Coronary artery (tissue), 2 donors: ENCODE results near the gene CRYL1.

Experiments used
- DNase-seq: peaks from one replicate; pipeline ENCODE4 v3.0.0-alpha.2; 2017; ENCODE audit warnings: low spot score
- H3K27ac ChIP-seq, 2 donors: fragments of 200-600 bp; sonication (generic); one replicate each; pipeline ENCODE4 v1.5.1; 2016 to 2019
- H3K4me3 ChIP-seq: fragments of 200-600 bp; sonication (generic); 2 replicates; pipeline ENCODE4 v1.5.1; 2016; ENCODE audit warnings: mild to moderate bottlenecking, moderate library complexity
- TF ChIP-seq, protein P1 (sequence below): fragments of 200-600 bp; sonication (generic); IDR thresholded peaks from one replicate; pipeline ENCODE4 v1.5.1; 2019; ENCODE audit warnings: antibody characterized with exemption

The CRYL1 gene

DNA sequence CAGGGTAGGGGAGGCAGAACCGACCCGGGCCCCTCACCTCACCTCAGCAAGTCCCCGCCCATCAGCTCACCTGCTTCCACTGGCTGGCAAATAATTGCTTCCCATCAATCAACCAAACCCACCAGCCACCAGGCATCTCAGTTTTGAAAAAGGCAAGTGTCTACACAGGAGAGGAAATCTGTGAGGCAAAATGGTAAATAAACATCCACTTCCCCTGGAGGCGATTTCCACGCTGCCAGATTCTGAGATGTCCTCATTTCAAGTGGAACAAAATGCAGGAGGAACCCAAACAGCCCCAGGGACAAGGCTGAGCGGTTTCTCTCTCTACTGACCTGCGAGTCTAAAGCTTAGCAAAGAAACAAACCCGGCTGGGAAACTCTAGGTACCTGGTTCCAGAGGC lies 117.5 kb downstream of the CRYL1 start:
- Histone ChIP-seq H3K27ac (no peak overlapping the region), H3K4me3 (no peak overlapping the region)
- TF ChIP-seq, protein P1, sequence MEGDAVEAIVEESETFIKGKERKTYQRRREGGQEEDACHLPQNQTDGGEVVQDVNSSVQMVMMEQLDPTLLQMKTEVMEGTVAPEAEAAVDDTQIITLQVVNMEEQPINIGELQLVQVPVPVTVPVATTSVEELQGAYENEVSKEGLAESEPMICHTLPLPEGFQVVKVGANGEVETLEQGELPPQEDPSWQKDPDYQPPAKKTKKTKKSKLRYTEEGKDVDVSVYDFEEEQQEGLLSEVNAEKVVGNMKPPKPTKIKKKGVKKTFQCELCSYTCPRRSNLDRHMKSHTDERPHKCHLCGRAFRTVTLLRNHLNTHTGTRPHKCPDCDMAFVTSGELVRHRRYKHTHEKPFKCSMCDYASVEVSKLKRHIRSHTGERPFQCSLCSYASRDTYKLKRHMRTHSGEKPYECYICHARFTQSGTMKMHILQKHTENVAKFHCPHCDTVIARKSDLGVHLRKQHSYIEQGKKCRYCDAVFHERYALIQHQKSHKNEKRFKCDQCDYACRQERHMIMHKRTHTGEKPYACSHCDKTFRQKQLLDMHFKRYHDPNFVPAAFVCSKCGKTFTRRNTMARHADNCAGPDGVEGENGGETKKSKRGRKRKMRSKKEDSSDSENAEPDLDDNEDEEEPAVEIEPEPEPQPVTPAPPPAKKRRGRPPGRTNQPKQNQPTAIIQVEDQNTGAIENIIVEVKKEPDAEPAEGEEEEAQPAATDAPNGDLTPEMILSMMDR: no peak
- DNase-seq: peak; percentile 21

DNA sequence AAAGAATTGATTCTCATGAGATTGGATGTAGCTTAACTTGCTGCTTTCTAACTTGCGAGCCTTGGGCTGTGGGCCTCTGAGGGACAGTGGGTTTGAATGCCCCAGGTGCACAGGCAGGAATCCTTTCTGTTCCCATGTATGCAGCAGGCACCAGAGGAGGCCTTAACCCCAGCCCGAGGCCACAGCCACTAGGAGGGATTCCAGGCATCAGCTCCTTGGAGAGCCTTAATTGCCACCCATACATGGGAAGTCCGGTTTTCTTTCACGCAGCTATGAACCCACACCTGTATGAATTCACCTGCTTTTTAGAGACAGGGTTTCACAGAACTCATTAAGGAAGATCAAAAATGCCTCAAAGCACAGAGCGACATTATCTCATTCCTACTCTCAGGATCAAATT lies 117.9 kb downstream of the CRYL1 start:
- peak; percentile 31 for DNase-seq
- H3K27ac ChIP-seq: no peak overlapping the region
- no peak overlapping the region for H3K4me3 ChIP-seq
- TF ChIP-seq, protein P1: no peak

DNA sequence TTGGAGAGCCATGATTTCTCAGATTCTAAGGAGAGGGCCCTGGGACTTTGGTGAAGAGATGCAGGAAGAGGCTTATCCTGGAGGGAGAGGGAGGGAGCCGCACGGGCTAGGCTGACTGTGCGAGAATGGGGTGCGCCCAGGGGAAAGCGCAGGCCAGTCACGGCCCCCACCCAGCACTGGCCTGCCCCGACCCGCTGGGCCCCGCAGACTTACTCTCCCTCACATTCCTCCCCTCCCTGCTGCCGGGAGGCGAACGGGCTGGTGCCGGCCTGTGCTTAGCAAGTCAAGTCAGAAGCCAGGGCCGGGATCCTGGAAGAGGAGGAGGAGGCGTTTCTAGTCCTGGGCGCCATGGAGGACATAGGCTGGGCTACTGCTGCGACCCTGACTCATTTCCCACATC lies 120.0 kb downstream of the CRYL1 start:
- peak; percentile 46 for DNase-seq

DNA sequence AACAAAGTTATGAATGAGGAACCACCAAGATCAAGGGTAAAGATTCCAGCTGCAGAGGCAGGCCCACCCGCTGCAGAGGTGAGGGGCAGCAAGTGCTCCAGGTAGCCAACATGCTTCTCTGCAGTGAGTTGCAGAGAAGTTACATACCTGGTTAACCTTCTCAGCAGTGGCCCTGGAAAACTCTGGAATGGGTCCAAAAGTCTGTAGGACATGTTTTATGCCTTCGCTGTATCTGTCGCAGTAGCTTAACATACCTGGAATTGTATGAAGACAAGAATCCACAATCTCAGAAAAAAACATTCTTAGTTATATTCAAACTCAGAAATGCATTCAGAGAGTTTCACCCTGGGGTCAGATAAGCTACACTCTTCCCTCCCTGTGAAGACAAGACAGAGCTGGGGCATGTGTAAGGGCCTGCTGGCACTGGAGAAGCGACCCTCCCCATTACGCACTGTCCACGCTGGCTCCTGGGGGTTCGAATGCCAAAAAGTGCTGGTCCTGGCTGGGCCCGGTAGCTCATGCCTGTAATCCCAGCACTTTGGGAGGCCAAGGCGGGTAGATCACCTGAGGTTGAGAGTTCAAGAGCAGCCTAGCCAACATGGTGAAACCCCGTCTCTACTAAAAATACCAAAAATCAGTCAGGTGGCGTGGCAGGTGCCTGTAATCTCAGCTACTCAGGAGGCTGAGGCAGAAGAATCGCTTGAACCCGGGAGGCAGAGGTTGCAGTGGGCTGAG lies 121.0 kb downstream of the CRYL1 start:
- no peak overlapping the region for H3K27ac ChIP-seq
- peak; percentile 26 for DNase-seq
- TF ChIP-seq, protein P1: no peak
- no peak overlapping the region for H3K4me3 ChIP-seq

More for the DNA sequence above, 120.0 kb downstream of the CRYL1 start:
- Histone ChIP-seq H3K27ac (no peak overlapping the region), H3K4me3 (no peak overlapping the region)
- TF ChIP-seq, protein P1: no peak

DNA sequence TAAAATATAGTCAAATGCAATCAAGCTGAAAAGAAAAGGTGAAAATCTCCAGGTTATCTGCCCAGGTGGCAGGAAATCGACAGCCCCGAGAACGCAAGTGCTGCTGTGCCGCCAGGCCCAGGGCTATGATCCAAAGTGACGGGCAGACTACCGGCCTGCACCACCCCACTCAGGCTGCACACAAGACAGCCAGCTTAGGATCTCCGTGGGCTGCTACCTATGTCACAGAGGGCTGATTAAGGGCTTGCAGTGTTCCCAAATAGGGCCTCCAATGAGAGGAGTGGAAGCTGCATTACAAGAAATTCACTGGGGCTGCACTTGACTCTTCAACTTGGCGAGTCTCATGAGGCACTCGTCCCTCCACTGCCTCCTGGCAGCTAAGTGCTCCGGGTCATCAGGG lies 121.8 kb downstream of the CRYL1 start:
- TF ChIP-seq, protein P1: no peak
- Histone ChIP-seq H3K27ac (no peak overlapping the region), H3K4me3 (no peak overlapping the region)
- peak; percentile 24 for DNase-seq

DNA sequence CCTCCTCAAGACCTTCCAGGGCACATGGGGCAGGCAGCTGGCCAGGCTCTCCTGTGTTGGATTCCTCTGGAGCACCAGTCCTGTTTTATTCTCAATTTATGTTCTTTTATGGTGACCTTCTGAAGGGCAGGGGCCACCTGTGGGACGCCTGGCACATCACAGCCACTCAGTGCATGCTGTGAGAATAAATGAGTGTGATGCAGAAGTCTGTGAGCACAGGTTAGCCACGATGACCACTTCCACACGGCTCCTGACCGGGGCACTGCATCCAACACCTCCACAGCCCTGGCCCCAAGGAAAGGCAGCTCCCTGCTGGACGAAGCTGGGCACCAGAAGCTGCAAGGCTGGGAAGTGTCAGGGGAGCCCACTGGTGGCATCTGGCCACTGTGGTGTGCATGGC lies 122.8 kb downstream of the CRYL1 start:
- Histone ChIP-seq H3K4me3 (no peak overlapping the region), H3K27ac (no peak overlapping the region)
- TF ChIP-seq, protein P1: no peak
- peak; percentile 60 for DNase-seq
